OCI-LY3 (cell line): ENCODE measurements around the gene KRTAP7-1.

Source experiments
- H2AFZ ChIP-seq: fragments of 200-600, 300-600 bp; shearing (Covaris generic); 2 replicates; pipeline ENCODE4 v1.6.0; 2014; ENCODE audit warnings: antibody characterized with exemption, low read depth, low read length
- H3K27ac ChIP-seq: fragments of 200-600, 300-600 bp; sonication (generic); 2 replicates; pipeline ENCODE4 v1.5.1; 2014; ENCODE audit warnings: mild to moderate bottlenecking, low read length, moderate library complexity, mixed read lengths
- H3K27me3 ChIP-seq: fragments of 200-600, 300-600 bp; sonication (generic); 2 replicates; pipeline ENCODE4 v1.6.1; 2014; ENCODE audit warnings: low read depth, low read length, mixed read lengths
- H3K36me3 ChIP-seq: fragments of 200-600, 300-600 bp; sonication (generic); replicated peaks from 2 replicates; pipeline ENCODE3; 2014; ENCODE audit warnings: low read depth, low read length, mixed read lengths
- H3K4me1 ChIP-seq: fragments of 300-600, 200-600 bp; sonication (generic); 2 replicates; pipeline ENCODE4 v1.6.1; 2014; ENCODE audit warnings: low read length, mixed read lengths
- H3K4me2 ChIP-seq: fragments of 200-600, 300-600 bp; sonication (generic); 2 replicates; pipeline ENCODE4 v1.6.1; 2014; ENCODE audit warnings: low read length, mixed read lengths
- H3K4me3 ChIP-seq: fragments of 300-600, 200-600 bp; sonication (generic); 2 replicates; pipeline ENCODE4 v1.5.1; 2014; ENCODE audit warnings: antibody characterized with exemption, mild to moderate bottlenecking, low read length, moderate library complexity
- H3K79me2 ChIP-seq: fragments of 300-600, 200-600 bp; shearing (Covaris generic); 2 replicates; pipeline ENCODE4 v1.6.1; 2014; ENCODE audit warnings: mild to moderate bottlenecking, low read length, mixed read lengths
- H3K9ac ChIP-seq: fragments of 300-600, 200-600 bp; shearing (Covaris generic); 2 replicates; pipeline ENCODE4 v1.6.0; 2014; ENCODE audit warnings: mild to moderate bottlenecking, low read length, moderate library complexity
- H3K9me3 ChIP-seq: fragments of 200-600, 300-600 bp; shearing (Covaris generic); 2 replicates; pipeline ENCODE4 v1.6.1; 2014; ENCODE audit warnings: low read length, mixed read lengths; ENCODE audit not compliant: insufficient read depth
- H4K20me1 ChIP-seq: fragments of 200-600, 300-600 bp; sonication (generic); 2 replicates; pipeline ENCODE4 v1.6.1; 2016; ENCODE audit warnings: low read length, mixed read lengths; ENCODE audit not compliant: insufficient read depth
- CTCF ChIP-seq: fragments of 200-600, 300-600 bp; sonication (generic); IDR thresholded peaks from 2 replicates; pipeline ENCODE4 v1.5.1; 2014; ENCODE audit warnings: antibody characterized with exemption, low read length, low read depth
- EZH2phosphoT487 ChIP-seq: fragments of 200-600 bp; shearing (Covaris generic); IDR thresholded peaks from 2 replicates; pipeline ENCODE4 v1.6.1; 2018; ENCODE audit warnings: antibody characterized with exemption, mixed run types, low read depth

Gene KRTAP7-1

GRCh38 chr21:30813174-30813573 is 16.4 kb downstream of the KRTAP7-1 start, which contains the start of gene KRTAP8-1:
TSS of gene KRTAP8-1 (minus strand) at chr21:30813274. CDS start at chr21:30813220, 54 bp downstream.
- Histone ChIP-seq H3K79me2 (no peaks in the 10 kb centered on the region), H3K9ac (no peak within 1 kb of the TSS), H3K36me3 (no peaks in the 10 kb centered on the region), H2AFZ (no peak within 1 kb of the TSS), H3K4me3 (no peak within 1 kb of the TSS), H3K27ac (no peak within 1 kb of the TSS), H3K4me1 (no peaks in the 10 kb centered on the region), H4K20me1 (no peaks in the 10 kb centered on the region), H3K27me3 (no peaks in the 10 kb centered on the region), H3K4me2 (no peak within 1 kb of the TSS), H3K9me3 (no peaks in the 10 kb centered on the region)
- TF ChIP-seq EZH2phosphoT487 (no peak), CTCF (no peak)

- H3K4me2 ChIP-seq = no peak overlapping the region
- no peak overlapping the region for H3K27ac ChIP-seq
- H3K4me1 ChIP-seq = no peaks in the 10 kb centered on the region; the same call in 1 of the 2 replicates
- H4K20me1 ChIP-seq = no peaks in the 10 kb centered on the region
- H3K36me3 ChIP-seq = no peaks in the 10 kb centered on the region
- no peaks in the 10 kb centered on the region for H3K79me2 ChIP-seq
- no peak overlapping the region for H2AFZ ChIP-seq
- no peaks in the 10 kb centered on the region for H3K9me3 ChIP-seq
- TF ChIP-seq EZH2phosphoT487 = no peak
- no peak for TF ChIP-seq CTCF
- H3K4me3 ChIP-seq = no peak overlapping the region
- H3K9ac ChIP-seq = no peak overlapping the region
- H3K27me3 ChIP-seq = no peaks in the 10 kb centered on the region
These were observed 29.0 kb downstream of the KRTAP7-1 start for GRCh38 chr21:30800605-30801004.

- Histone ChIP-seq H3K9me3 (no peaks in the 10 kb centered on the region), H3K4me3 (no peak overlapping the region), H3K27ac (no peak overlapping the region), H3K79me2 (no peaks in the 10 kb centered on the region), H3K4me2 (no peak overlapping the region), H3K27me3 (no peaks in the 10 kb centered on the region), H3K4me1 (no peaks in the 10 kb centered on the region), H2AFZ (no peak overlapping the region), H3K9ac (no peak overlapping the region), H3K36me3 (no peaks in the 10 kb centered on the region), H4K20me1 (no peaks in the 10 kb centered on the region)
- no peak for TF ChIP-seq EZH2phosphoT487
- no peak for TF ChIP-seq CTCF
These were observed 35.8 kb downstream of the KRTAP7-1 start for GRCh38 chr21:30793581-30794314.

GRCh38 chr21:30779249-30779648 is 50.3 kb downstream of the KRTAP7-1 start:
- no peaks in the 10 kb centered on the region for H3K36me3 ChIP-seq
- no peaks in the 10 kb centered on the region for H4K20me1 ChIP-seq
- no peaks in the 10 kb centered on the region for H3K4me1 ChIP-seq
- no peaks in the 10 kb centered on the region for H3K9me3 ChIP-seq
- H3K9ac ChIP-seq = no peak overlapping the region
- no peaks in the 10 kb centered on the region for H3K27me3 ChIP-seq
- H3K79me2 ChIP-seq = no peaks in the 10 kb centered on the region
- H3K4me2 ChIP-seq = no peak overlapping the region
- TF ChIP-seq EZH2phosphoT487 (no peak), CTCF (no peak)
- no peak overlapping the region for H2AFZ ChIP-seq
- no peak overlapping the region for H3K4me3 ChIP-seq
- H3K27ac ChIP-seq = no peak overlapping the region
